Measurements from ENCODE around the gene TRIM44.

TRIM44 gene, protein sequence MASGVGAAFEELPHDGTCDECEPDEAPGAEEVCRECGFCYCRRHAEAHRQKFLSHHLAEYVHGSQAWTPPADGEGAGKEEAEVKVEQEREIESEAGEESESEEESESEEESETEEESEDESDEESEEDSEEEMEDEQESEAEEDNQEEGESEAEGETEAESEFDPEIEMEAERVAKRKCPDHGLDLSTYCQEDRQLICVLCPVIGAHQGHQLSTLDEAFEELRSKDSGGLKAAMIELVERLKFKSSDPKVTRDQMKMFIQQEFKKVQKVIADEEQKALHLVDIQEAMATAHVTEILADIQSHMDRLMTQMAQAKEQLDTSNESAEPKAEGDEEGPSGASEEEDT

GRCh38 chr11:35662649-35663407 is at the start of gene TRIM44:
Gene TRIM44 (plus strand): TSS chr11:35662775. CDS start chr11:35663112, 337 bp downstream.
- peak; percentile 67 to 70 for DNase-seq (ENCODE audit: low read depth in 2 of 2)

- no peak for DNase-seq (ENCODE audit: low read depth in 2 of 2)
Observed at GRCh38 chr11:35614939-35615569, 47.5 kb upstream of the TRIM44 start.

DNA sequence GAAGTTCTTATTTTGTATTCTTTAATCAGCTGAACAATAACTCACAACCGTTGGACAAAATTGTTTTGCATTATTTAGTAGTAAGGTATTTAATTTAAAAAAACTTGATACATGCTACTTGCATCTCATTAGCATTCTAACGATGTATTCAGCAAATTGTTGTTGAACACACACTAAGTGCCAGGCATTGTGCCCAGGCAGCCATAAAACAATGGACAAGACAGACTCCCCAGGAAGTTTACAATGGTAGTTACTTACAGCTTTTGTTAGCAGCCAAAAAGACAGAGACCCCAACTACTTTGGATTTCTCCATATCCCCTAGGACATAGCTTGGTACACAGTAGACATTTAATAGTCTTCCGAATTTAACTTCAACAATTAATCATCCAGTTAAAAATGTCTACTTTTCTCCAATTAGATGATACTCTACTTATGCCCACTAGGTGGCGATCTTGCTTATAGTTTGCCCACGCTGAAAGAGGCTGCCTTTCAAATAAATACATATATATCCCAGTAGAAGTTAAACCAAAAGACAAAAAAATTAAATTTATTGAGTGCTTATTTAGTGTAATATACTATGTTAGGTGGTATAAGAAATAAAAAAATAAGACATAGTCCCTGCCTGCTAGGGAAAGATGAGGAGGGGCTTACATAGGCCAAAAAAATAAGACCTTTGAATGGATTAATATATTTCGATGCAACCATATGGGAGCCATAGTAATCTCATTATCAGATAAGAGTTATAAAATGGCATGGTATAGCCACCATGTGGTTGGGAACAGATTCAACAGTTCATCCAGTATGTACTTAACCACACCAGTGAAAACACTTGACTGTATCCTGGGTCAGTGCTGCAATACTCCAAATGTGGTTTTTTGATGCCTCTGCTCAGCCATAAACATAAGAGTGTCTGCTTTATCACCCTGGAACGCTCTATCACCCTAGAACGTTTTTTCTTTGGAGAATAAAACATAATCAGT is 46.4 kb upstream of the TRIM44 start:
- no peak for DNase-seq (ENCODE audit: low read depth in 2 of 2)

- DNase-seq (ENCODE audit: low read depth in 2 of 2): no peak
Observed at GRCh38 chr11:35617316-35617686, 45.3 kb upstream of the TRIM44 start.

GRCh38 chr11:35617687-35618496 is 44.7 kb upstream of the TRIM44 start, which contains the start of gene FJX1:
Gene FJX1 (plus strand): TSS chr11:35618460. CDS start chr11:35618637, 177 bp downstream.
- DNase-seq (ENCODE audit: low read depth in 2 of 2): peak; percentile 76 to 80

DNA sequence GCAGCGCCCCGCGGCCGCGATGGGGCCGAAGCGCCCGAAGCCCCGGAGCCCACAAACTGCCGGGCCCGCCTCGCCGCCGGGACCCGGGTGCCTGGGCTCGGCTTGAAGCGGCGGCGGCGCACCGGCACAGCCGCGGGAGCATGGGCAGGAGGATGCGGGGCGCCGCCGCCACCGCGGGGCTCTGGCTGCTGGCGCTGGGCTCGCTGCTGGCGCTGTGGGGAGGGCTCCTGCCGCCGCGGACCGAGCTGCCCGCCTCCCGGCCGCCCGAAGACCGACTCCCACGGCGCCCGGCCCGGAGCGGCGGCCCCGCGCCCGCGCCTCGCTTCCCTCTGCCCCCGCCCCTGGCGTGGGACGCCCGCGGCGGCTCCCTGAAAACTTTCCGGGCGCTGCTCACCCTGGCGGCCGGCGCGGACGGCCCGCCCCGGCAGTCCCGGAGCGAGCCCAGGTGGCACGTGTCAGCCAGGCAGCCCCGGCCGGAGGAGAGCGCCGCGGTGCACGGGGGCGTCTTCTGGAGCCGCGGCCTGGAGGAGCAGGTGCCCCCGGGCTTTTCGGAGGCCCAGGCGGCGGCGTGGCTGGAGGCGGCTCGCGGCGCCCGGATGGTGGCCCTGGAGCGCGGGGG is 44.0 kb upstream of the TRIM44 start:
- DNase-seq (ENCODE audit: low read depth in 2 of 2): no peak

- DNase-seq (ENCODE audit: low read depth in 2 of 2): no peak
Observed at GRCh38 chr11:35619116-35619854, 43.3 kb upstream of the TRIM44 start.

DNA sequence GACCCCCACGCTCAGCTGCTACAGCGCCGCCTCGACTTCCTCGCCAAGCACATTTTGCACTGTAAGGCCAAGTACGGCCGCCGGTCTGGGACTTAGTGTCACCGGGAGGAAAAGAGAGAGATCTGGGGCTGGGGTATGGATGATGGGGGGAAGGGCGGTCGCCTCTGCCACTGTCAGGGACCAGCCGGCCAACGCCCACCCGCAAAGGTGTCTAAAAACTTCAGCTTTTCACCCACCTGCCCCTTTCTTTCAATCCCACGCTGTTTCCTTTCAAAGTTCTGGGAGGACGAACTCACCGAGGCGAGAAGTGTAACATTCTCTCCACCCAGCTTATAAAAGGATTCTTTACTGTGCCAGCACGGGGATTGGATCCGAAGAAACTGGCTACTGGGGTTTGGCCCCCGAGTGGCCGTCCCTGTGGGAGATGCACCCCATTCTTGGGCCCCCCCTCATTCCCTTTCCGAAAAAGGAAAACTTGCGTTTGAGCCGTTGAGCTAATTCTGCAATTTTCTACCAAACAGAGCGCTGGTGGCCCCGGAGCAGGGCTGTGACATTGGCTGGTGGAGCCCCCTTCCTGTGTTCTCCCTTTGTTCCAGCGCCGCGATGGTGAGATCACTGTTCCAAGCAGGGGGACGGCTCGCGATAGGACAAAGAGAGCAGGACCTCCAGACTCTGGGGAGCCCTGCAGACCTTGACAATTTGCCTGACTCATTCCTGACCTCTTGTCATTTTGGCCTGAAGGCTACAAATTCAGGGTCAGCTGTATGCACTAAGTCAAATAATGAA is 42.5 kb upstream of the TRIM44 start:
- DNase-seq (ENCODE audit: low read depth in 2 of 2): no peak

DNA sequence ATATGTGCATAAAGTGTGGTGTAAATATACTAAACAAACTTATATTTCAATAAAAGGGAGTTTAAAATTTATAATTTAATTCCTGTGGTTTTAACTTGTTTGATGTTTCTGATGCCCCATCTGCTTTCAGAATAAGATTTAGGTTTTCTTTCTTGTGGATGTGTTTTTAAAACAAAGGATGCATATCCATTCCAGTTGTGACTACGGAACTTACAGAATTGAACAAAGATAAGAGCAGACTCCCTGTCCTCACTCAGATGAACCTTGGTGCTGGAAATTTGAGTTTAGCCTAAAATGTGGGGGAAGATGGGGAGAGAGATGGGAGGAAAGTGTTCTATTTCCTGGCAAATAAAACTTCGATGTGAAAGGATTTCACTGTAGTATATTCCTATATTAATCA is 41.8 kb upstream of the TRIM44 start:
- DNase-seq (ENCODE audit: low read depth in 2 of 2): no peak

DNA sequence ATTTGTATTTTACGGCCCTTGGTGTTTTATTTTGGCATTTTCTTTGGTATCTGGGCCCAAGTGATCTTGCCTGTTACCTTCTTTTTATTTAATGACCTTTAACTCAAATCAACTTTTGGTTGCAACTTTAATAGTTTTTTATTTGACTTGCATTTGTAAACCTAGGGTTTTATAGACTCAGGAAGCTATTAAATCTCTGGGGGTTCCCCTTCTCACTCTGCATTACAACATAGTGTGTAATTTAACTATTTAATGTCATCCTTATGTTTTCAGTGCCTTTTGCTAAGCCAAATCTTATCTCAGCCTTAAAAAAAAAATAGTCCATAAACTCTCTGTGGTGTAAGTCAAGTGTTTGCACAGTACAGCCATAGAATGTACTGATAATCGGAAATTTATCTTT is 41.0 kb upstream of the TRIM44 start:
- no peak for DNase-seq (ENCODE audit: low read depth in 2 of 2)

- peak; percentile 60 to 66 for DNase-seq (ENCODE audit: low read depth in 2 of 2)
Observed at GRCh38 chr11:35622070-35622469, 40.5 kb upstream of the TRIM44 start.

DNA sequence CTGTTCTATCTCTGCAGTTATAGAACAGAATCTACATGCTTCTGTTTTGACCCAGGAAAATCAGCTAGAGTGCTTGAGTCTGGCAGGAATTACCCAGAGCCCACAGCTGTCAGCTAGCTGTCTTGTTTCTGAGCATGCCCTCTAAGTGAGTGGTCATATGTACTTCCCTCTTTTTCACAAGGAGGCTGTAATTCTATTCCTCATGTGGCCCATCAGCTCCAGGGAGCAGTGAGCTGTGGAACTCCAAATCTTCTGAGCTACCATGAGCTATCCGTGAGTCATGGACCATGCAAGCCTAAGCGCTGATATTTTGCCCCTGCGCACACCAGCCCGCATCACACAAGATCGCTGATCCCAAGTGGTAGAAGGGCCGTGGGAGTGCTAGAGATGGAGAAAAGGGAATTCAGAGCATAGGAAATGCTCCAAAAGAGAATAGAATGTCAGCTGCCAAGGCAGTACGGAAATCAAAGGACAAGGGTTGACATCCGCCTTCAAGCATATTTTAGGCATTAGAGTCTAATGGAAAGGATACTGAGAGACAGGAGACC is 38.9 kb upstream of the TRIM44 start:
- peak in 1 of 2 experiments; percentile 42 for DNase-seq (ENCODE audit: low read depth in 2 of 2)

- no peak for DNase-seq (ENCODE audit: low read depth in 2 of 2)
Observed at GRCh38 chr11:35624316-35624715, 38.3 kb upstream of the TRIM44 start.

GRCh38 chr11:35624781-35625180 is 37.8 kb upstream of the TRIM44 start:
- no peak for DNase-seq (ENCODE audit: low read depth in 2 of 2)

DNA sequence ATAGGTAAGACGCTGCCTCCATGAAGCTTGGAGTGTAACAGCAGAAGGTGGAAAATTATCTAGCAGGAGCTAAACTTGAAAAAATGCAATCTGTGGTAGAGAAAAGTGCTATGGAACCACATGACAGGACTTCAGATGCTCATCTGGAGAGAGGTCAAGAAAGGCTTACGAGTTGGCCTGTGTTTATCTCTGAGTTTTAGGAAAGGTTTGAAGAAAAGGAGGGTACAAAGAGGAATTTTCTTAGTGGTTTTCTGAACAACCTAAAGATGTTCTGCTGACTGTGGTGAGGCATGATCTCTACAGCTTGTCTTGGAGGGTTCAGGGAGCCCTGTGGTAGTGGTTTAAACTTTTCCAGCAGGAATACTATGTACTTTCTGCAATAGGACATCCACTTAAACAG is 36.1 kb upstream of the TRIM44 start:
- DNase-seq (ENCODE audit: low read depth in 2 of 2): no peak

DNA sequence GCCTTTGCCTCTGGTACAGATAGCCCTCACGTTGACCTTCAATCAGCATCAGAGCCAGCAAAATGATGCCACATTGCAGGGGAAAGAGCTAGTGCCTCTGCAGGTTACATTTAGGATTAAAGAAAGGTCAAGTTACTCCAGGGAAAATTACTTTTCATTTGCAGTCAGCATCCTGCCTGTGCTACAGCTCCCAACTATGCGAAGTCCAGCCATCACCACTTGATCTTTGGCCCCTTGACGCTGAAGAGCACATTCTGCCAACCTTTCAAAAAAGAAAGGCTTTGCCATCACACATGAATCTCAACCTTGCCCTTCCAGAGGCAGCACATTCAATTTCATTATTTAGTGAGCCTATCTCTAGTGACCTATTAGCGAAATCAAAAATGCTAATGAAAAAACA is 33.1 kb upstream of the TRIM44 start:
- DNase-seq (ENCODE audit: low read depth in 2 of 2): no peak

GRCh38 chr11:35629914-35630313 is 32.7 kb upstream of the TRIM44 start:
- peak; percentile 99 for DNase-seq (ENCODE audit: low read depth in 2 of 2)

DNA sequence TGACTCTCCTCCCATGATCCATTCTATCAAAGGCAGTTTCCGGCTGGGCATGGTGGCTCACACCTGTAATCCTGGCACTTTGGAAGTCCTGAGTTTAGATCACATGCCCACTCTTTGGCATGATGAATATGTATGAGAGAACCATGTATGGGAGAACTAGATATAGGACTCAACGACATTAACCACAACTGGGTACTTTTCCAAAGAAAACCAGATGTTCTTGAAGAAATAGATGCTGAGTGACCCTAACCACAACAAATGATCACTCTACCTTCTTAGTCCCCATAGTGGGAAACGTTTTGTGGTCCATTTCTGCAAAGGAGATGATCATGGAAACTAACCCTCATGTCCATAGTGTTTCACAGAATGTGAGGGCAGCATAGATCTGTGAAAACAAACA is 30.7 kb upstream of the TRIM44 start:
- no peak for DNase-seq (ENCODE audit: low read depth in 2 of 2)

Measured in fibroblast of skin of left biceps (primary cell).